Measurements from ENCODE around the gene SNX9.
"Not testable (repeated sequence)": the region's sequence is repeated elsewhere in the genome, so short reads cannot be mapped to it uniquely, and the experiment has no call there.

The SNX9 gene

DNA sequence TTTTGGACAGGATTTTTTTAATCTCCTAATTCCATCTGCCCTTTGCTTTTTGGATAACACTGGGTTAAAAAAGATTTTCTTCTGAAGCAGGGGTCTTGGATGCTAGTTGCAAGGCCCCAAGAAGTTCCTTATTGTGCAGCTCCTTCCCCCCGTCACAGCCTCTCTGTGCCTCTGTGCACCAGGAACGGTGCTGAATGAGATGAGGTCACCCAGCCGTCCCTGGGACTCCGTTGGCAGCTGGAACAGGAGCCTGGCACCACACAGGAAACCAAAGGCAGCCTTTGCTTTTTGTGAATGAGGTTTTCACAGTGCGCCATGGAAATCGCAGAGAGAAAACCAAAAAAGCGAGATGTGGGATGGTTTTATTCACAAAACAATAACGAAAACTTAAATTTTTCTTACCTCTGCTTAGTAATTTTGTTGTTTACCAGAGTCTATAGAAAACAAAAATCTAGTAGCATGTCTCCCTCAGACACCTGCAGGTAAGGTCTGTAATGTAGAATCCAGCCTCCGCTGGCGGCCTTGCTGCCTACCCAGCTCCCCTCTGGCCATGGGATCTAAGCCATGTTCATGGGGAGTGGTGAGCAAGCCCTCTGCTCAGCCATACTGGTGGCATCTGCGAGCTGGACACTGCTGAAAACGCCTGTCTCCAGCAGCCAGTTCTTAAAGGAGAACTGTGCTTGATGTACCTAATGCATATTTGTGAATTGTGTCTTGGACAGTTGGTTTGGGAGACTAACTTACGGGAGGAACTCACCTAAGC lies 118.2 kb downstream of the SNX9 start:
- no peak overlapping the region for H3K4me3 ChIP-seq (ENCODE audit: low read length)
- no peak for TF ChIP-seq ZNF274 (IDR thresholded peaks at IDR 0.05; ENCODE audit: low read depth, low read length)

DNA sequence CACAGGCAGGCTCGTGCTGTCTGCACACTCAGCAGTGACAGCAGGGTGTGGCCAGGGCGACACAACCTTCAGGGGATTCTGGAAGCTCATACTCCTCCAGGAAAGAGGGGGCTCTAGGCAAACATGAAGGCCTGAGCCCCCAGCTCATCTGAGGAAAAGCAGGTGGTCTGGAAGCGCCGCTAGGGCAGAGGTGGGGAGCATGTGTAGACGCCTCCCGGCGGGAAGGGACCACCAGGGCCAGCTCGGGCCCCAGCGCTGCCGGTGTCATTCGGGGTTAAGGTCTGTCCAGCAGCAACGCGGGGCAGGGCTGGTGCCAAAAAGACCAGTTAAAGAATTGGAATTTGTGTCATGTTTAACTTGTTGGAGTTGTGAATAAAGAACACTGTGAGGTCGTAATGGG lies 119.3 kb downstream of the SNX9 start:
- H3K4me3 ChIP-seq (ENCODE audit: low read length): no peak overlapping the region
- TF ChIP-seq ZNF274 (IDR thresholded peaks at IDR 0.05; ENCODE audit: low read depth, low read length): no peak

DNA sequence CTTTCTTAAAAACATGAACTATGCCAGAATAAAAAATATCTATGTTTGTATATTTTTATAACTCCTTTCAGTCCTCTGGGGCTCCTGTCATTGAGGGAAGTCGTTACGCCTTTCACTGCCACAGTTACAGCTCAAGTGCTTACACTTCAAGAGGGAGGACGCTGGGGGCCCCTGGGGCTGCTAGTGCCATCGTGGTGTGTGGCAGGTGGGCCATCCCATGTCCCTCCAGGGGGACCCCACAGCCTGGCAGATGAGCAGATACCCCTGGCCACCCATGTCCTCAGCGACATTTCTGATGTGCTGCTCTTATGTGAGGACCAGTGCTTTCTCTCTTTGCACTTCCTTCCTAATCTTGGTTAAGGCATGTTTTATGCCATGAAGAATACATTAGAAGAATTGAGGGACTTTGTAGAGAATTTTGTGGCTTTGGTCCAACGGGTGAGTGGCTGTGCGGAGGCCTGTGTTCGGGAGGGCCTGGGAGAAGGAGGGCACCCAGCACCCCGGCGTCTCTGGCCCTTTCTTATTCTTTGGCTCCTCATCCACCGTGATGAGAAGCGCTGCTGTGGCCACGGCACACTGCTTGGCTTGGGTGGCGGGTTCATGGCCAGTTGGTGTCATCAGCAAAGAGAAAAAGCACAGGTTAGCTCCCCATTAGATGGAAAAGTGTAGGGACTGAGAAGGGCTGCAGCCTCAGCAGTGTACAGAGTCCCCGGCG lies 120.4 kb downstream of the SNX9 start:
- TF ChIP-seq ZNF274 (IDR thresholded peaks at IDR 0.05; ENCODE audit: low read depth, low read length): no peak
- H3K4me3 ChIP-seq (ENCODE audit: low read length): no peak overlapping the region

DNA sequence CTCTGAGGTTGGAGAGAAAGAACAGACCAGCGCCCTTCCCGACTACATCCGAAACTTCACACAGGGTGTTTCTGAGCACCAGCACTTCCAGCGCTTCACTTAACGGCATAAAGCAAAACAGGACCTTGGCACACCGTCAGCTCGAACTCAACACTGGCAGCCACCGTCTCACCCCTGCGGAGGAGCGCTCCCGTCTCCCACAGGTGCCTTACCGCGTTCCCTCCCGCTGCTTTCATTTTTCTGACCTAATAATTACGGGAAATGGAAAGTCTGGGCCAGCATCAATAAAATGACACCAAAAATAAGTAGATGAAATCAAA lies 120.9 kb downstream of the SNX9 start:
- H3K4me3 ChIP-seq (ENCODE audit: low read length): no peak overlapping the region
- TF ChIP-seq ZNF274 (IDR thresholded peaks at IDR 0.05; ENCODE audit: low read depth, low read length): no peak

DNA sequence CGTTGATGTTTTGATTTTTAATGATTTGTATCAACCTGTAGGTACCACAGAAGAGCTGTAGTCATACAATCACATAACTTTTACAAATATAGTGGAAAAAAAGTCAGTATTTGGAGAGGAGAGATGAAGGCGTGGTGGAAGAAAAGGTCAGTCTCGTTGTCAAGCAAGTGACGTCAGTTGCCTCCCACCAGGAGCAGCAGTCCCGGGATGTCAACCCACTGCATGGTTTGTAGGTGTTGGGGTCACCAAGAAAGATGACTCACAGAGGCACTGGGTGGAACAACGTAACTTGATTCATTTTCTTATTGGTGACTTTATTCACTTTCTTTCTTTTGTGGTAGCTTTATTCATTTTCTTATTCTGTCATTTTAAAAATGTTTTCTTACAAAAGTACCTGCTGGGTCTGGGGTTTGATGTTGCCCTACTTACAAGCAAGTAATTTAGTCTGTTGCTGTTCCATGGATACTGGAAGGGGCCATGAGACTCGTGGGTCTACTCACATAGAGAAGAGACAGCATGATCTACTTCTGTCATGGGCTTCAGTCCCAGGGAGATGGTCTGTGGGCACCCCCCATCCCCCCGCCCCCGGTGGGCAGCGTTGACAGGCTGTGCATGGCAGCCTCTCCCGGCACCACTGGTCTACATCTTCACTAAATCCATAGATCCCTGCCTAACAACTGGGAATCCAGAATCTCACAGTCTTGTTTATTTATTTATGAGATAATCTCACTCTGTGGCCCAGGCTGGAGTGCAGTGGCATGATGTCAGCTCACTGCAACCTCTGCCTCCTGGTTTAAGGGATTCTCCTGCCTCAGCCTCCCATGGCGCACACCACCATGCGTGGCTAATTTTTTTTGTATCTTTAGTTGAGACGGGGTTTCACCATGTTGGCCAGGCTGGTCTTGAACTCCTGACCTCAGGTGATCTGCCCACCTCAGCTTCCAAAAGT lies 122.2 kb downstream of the SNX9 start:
- no peak overlapping the region for H3K4me3 ChIP-seq (ENCODE audit: low read length)
- no peak for TF ChIP-seq ZNF274 (IDR thresholded peaks at IDR 0.05; ENCODE audit: low read depth, low read length)

DNA sequence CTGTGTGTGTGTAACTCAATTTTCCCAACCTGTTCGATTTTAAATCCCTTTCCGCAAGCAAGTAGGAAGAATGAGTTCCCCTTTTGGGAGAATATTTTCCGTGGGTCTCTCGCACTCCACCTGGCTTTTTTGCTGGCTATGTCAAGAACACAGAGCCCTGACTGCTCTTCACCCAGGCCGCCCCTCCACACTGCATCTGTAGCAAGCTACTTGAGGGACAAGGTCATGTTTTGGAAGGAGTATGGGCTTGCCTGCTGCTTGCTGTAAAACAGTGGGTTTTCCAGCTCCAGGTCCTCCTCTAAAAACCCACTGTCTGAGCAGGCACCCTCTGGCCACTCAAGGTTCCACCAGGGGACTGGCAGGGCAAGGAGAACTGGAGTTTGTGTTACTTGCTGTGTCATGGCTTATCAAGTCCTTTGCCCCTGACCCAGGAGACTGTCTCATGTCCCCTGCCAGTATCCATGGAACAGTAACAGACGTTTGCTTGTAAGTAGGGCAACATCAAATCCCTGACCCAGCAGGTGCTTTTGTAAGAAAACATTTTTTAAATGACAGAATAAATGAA lies 123.1 kb downstream of the SNX9 start:
- H3K4me3 ChIP-seq (ENCODE audit: low read length): no peak overlapping the region
- TF ChIP-seq ZNF274 (IDR thresholded peaks at IDR 0.05; ENCODE audit: low read depth, low read length): no peak

DNA sequence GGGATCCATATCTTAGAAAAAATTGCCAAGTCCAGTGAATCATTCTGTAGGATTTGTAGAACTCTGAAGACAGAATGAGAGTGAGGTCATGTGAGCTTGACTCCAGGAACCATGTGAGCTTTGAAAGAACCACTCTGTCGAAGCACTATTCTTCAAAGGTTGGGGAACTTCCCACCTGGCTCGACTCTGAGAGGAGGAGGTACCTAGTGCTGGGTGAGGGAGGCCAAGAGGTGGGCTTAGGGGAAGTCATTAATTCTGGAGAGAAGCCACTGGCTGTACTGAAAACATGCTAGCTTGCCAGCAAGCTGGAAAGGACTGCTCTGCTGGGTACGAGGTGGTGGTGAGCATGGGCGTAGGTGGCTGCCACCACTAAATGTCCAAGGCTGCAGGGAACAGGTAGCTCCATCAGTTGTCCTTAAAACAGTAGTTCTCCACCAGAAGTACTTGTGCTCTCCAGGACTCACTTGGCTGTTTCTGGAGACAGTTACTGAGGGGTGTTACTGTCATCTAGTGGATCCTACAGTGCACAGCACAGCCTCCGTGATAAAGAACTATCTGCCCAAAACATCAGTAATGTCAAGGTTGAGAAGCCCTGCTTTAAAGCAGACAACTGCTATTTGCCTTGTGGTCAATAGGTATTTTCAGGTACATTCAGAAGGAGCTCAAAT lies 124.0 kb downstream of the SNX9 start:
- H3K4me3 ChIP-seq (ENCODE audit: low read length): no peak overlapping the region
- no peak for TF ChIP-seq ZNF274 (IDR thresholded peaks at IDR 0.05; ENCODE audit: low read depth, low read length)

DNA sequence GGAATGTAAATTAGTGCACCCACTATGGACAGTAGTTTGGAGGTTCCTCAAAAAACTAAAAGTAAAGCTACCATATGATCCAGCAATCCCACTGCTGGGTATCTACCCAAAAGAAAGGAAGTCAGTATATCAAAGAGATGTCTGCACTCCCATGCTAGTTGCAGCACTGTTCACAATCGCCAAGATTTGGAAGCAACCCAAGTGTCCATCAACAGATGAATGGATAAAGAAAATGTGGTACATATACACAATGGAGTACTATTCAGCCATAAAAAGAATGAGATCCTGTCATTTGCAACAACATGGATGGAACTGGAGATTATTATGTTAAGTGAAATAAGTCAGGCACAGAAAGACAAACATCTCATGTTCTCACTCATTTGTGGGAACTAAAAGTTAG lies 127.9 kb downstream of the SNX9 start:
- H3K4me3 ChIP-seq (ENCODE audit: low read length): not testable (repeated sequence)

DNA sequence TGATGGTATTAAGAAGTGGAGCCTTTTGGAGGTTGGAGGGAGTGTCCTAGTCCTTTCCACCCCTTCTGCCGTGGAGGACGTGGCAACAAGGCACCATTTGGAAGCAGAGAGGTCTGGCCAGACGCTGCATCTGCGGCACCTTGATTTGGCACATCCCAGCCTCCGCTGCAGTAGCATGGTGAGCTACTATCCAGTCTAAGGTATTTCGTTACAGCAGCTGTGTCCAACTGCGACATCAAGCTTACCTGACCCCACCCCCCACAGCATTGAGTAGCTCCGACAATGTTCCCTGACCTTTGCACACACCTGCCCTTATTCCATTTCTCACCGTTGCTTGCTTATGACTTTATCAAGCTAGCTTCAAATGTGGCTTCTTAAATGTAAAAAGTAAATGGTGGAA lies 128.8 kb downstream of the SNX9 start:
- no peak for TF ChIP-seq ZNF274 (IDR thresholded peaks at IDR 0.05; ENCODE audit: low read depth, low read length)
- no peak overlapping the region for H3K4me3 ChIP-seq (ENCODE audit: low read length)

DNA sequence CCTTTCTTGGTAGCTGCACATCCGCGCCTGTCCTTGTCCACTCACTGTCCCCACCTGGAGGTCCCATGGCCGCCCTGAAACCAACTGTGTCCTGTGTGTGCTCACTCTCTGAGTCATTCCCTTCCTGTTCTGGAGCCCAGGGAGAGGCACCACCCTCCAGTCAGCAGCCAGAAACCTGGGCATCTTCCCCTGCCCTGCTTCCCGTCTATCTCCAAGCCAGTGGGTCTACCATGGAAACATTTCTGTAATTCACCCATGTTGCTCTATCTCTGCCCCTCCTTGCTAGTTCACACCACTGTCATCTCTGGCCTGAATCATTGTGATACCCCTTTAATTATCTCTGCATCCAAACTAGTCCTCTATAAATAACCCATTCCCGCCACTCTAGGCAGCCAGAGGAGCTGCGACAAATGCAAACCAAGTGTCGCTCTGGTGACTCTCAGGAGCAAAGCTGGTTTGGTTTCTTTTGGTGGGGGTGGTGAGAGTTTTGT lies 129.9 kb downstream of the SNX9 start:
- no peak for TF ChIP-seq ZNF274 (IDR thresholded peaks at IDR 0.05; ENCODE audit: low read depth, low read length)
- no peak overlapping the region for H3K4me3 ChIP-seq (ENCODE audit: low read length)

DNA sequence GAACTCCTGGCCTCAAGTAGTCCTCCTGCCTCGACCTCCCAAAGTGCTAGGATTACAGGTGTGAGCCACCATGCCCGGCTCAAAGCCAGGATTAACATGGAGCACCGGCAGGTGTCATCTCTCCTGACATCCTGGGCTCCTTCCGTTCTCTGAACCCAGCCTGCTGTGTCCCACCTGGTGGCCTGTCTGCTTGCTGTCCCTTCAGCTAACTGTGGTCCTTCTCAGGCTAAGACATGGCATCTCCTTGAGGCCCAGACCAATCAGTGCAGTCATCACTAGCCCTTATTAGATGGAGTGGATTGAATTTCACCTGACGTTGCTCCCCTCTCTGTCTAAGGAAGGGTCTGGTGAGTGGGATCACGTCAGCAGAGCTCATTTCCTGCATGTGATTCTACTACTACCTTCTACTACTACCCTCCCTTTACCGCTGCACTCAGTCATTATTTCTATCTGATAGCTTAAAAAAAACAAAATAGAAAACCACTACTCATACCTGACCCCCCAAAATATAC lies 130.6 kb downstream of the SNX9 start:
- TF ChIP-seq ZNF274 (IDR thresholded peaks at IDR 0.05; ENCODE audit: low read depth, low read length): no peak
- no peak overlapping the region for H3K4me3 ChIP-seq (ENCODE audit: low read length)

DNA sequence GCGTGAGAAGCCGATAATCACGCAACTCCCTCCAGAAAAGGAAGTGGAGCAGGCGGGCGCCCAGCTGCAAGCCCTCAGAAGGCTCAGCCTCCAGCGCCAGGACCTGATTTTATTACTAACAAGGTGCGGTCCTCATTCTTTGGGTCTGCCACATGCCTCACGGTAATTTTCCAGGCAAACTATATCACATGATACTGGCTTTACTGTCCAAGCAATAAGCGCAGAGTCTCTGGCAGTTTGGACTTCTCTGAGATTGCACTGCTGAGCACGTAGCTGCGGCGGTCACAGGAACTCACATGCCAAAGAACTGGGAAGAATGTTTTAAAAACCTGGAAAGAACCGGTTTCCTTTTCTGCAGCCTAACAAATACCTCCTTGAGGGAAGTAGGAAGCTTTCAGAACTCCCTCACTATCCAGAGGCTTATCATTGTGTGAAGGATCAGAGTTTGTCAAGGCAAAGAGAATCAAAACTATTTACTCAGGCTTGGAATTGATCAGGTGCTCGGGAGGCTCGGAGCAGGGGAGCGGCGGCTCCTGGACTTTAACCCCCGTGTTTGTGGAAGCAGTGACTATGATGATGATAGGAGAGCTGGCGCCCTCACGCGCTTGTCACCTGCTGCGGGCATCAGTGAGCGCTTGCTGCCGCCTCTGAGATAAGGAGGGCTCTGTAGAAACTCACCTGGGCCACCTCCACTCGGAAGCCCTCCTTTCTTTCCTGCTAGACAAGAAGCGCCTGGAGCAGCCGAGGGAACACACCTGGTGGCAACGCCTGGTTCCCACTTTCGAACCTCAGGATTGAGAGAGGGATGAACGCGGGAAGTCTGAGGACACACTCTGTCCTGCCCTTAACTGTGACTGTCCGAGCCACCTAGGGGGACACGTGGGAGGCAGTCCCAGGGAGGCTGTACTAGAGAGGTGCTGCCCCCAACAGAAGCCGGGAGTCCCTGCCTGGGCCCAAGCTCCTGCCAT lies 131.4 kb downstream of the SNX9 start:
- TF ChIP-seq ZNF274 (IDR thresholded peaks at IDR 0.05; ENCODE audit: low read depth, low read length): no peak
- no peak overlapping the region for H3K4me3 ChIP-seq (ENCODE audit: low read length)
